ENCODE data around the gene TRIO. TPM values are rescaled to one million over a fixed set of nuclear protein-coding genes. Genes with fewer than 3 reads are reported as not detected.

Gene TRIO
- total and polyA plus RNA-seq, 2 donors (not counting 3 experiments of a cell fraction or from before 2014, with no cell fraction given), result 82.9 to 248 TPM

- Histone ChIP-seq H3K36me3 (ENCODE audit: control insufficient read depth in 2 of 2, extremely low read depth in 1 of 2, insufficient read depth in 2 of 2, low read length in 2 of 2) (peaks cover 33 to 39% of the 10 kb centered on the region in 2 experiments), H3K27me3 (ENCODE audit: control insufficient read depth in 2 of 2, insufficient read depth in 2 of 2, low read length in 2 of 2) (no peaks in the 10 kb centered on the region), H4K20me1 (replicated peaks; ENCODE audit: control insufficient read depth, extremely low read depth, insufficient read depth, low read length) (no peaks in the 10 kb centered on the region), H3K4me2 (ENCODE audit: insufficient read depth, low read length) (no peak overlapping the region), H3K4me1 (ENCODE audit: control insufficient read depth, extremely low read depth, insufficient read depth, low read length) (no peaks in the 10 kb centered on the region), H3K79me2 (ENCODE audit: control insufficient read depth, insufficient read depth, low read length) (peaks cover 5% of the 10 kb centered on the region), H2AFZ (ENCODE audit: low read depth, low read length) (no peak overlapping the region), H3K9me3 (replicated peaks; ENCODE audit: control insufficient read depth, insufficient read depth, low read length) (no peaks in the 10 kb centered on the region), H3K9me1 (replicated peaks; ENCODE audit: control insufficient read depth, extremely low read depth, insufficient read depth, low read length) (no peaks in the 10 kb centered on the region), H3K27ac (ENCODE audit: insufficient read depth, low read depth, low read length) (no peak overlapping the region), H3K4me3 (replicated peaks in 1 of 3; ENCODE audit: insufficient read depth in 1 of 3, low read depth in 1 of 3, low read length in 3 of 3) (no peak overlapping the region), H3K9ac (replicated peaks; ENCODE audit: extremely low read depth, insufficient read depth, low read length) (no peak overlapping the region)
- intact Hi-C loops (cut with micrococcal nuclease) (no loop called here), dilution Hi-C loops (cut with MboI; ENCODE audit: extremely low pct_ligation_motif_present, low sequenced_read_pairs) (no loop called here)
- BruUV-seq (replicated peaks), result no TSS peak
- FAIRE-seq, result no peak
- CTCF ChIA-PET, result interaction anchor here (1.8 to 3.1 kb wide), 2 partner anchors 24 to 274 kb away, joined by 4 to 14 read pairs; no protein-coding TSS in a partner anchor
- no peak for DNase-seq (ENCODE audit: low read depth, low spot score)
- POLR2A ChIA-PET, result no interaction called here
- TF ChIP-seq JUN (IDR thresholded peaks at IDR 0.05; ENCODE audit: borderline replicate concordance, insufficient read depth, insufficient read length, low read depth), result no peak
- TF ChIP-seq FOS (IDR thresholded peaks at IDR 0.05; ENCODE audit: borderline replicate concordance, insufficient read depth, low read length), result no peak
- no peak for TF ChIP-seq CTCF (IDR thresholded peaks at IDR 0.05; ENCODE audit: extremely low read depth in 1 of 2, insufficient read depth in 1 of 2, low read depth in 1 of 2, low read length in 2 of 2)
- no peak for TF ChIP-seq EZH2 (IDR thresholded peaks at IDR 0.05; ENCODE audit: borderline replicate concordance, low read depth, low read length, severe bottlenecking)
- TF ChIP-seq POLR2A (IDR thresholded peaks at IDR 0.05; ENCODE audit: low read depth, low read length), result no peak
- no peak for TF ChIP-seq MAX (IDR thresholded peaks at IDR 0.05; ENCODE audit: insufficient read depth, insufficient read length)
- TF ChIP-seq MYC (IDR thresholded peaks at IDR 0.05; ENCODE audit: low read depth, low read length), result no peak
- TF ChIP-seq GATA2 (IDR thresholded peaks at IDR 0.05; ENCODE audit: insufficient read depth, insufficient read length, low read depth, low read length), result no peak
- no peak for TF ChIP-seq POLR2AphosphoS5 (IDR thresholded peaks at IDR 0.05; ENCODE audit: insufficient read depth, low read depth, low read length)
These were observed 231.0 kb downstream of the TRIO start for GRCh38 chr5:14374100-14374499.
